GM21390 (cell line): Measurements from ENCODE around the gene NCDN.

Source experiments
- ATAC-seq: cut with Tn5 transposase; IDR thresholded peaks from one replicate; pipeline ENCODE4 v1.9.1; 2021; ENCODE audit not compliant: unreplicated experiment

The NCDN gene, protein sequence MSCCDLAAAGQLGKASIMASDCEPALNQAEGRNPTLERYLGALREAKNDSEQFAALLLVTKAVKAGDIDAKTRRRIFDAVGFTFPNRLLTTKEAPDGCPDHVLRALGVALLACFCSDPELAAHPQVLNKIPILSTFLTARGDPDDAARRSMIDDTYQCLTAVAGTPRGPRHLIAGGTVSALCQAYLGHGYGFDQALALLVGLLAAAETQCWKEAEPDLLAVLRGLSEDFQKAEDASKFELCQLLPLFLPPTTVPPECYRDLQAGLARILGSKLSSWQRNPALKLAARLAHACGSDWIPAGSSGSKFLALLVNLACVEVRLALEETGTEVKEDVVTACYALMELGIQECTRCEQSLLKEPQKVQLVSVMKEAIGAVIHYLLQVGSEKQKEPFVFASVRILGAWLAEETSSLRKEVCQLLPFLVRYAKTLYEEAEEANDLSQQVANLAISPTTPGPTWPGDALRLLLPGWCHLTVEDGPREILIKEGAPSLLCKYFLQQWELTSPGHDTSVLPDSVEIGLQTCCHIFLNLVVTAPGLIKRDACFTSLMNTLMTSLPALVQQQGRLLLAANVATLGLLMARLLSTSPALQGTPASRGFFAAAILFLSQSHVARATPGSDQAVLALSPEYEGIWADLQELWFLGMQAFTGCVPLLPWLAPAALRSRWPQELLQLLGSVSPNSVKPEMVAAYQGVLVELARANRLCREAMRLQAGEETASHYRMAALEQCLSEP

DNA sequence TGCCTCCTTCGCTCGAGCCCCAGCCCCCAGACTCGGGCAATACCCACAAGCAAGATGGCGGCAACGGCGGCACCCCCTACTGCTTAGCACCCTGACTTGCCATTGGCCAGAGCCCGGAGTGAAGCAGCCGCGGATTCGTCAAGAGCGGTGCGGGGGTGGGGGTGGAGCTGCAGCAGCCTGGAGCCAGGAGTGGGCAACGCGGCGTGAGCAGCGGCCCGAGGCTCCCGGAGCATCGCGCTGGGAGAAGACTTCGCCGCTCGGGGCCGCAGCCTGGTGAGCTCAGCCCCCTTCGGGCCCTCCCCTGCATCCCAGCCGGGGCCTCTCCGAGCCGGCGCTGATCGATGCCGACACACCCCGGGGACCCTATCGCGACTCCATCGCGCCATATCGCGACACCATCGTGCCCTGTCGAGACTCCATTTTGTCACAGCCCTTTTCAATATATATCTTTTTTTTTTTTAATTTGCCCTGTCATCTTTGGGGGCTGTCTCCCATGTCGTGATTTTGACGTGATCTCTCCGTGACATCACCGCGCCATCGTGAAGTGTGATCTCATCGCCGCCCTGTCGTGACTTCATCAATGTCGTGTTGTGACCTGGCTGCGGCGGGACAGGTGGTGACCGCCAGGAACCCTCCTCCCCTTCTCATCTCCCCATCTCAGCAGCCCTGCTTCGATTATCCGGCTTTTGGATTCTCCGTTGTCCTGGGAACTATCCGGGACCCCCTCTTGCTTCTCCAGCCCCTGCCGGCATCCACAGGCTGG lies at the start of gene NCDN:
Gene NCDN (plus strand): TSS at position 189 of the 763 bp plus-strand sequence. CDS start 392 bp downstream, at position 581.
- peak; percentile 86 for ATAC-seq

- no peak for ATAC-seq
These were observed 49.7 kb upstream of the NCDN start for GRCh38 chr1:35507947-35508346.

DNA sequence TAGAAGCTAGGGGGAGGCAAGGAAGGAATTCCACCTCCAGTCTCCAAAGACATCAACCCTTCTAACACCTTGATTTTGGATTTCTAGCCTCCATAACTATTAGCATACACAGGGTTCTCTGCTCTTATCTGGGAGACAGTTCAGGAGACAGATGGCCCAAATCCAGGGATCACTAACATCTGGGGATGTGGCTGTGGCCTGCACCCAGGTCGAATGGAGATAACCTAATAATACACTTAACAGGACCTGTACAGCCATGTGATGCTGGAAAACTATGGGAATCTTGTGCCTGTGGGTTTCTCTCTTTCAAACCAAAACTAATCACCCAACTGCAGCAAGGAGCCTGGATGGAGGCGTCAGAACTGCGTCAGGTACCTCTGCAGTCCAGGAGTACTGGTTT lies 48.0 kb upstream of the NCDN start:
- ATAC-seq = no peak

DNA sequence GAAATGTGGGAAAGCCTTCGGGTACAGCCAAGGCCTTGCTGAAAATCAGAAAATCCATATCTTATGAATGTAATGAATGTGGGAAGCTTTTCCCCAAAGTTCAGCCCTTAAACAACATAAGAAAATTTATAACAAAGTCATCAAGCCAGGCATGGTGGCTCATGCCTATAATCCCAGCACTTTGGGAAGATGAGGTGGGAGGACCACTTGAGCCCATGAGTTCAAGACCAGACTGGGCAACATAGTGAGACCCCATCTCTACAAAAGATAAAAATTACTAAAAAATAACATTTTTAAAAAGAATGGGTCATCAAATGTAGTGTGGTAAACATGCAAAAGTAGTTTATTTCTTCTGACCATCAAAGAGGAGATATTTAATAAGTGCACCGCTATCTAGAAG lies 46.3 kb upstream of the NCDN start:
- no peak for ATAC-seq

GRCh38 chr1:35518183-35518582 lies 39.4 kb upstream of the NCDN start:
- ATAC-seq = no peak

DNA sequence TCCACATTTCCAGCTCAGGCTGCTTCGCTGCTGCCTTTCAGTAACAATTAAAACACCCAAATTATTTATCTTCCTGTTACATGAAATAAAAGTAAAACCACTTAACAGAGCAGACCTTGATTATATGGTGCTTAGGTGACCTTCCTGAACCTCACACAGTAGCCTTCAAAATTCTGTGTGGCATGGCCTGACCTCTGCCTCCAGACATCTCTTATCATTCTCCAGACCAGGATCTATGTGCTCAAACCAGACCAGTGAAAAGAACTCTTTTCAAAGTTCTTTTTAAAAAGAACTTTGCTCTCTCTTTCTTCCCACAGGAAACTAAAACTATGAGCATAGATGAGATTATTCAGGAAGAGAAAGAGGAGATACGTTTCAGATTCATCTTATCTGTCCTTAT lies 38.2 kb upstream of the NCDN start:
- ATAC-seq = no peak

GRCh38 chr1:35524106-35524505 lies 33.5 kb upstream of the NCDN start:
- ATAC-seq = no peak

DNA sequence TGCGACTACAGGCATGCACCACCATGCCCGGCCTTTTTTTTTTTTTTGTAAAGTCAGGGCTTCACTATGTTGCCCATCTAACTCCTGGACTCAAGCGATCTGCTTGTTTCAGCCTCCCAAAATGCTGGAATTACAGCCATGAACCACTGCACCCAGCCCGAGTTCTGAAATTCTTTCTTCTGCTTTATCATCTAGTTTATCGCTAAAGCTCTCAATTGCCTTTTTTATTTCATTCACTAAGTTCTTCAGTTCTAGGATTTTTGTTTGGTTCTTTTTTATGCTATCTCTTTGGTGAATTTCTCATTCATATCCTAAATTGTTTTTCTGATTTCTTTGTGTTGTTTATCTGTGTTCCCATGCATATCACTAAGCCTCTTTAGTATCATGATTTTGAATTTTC lies 27.4 kb upstream of the NCDN start:
- ATAC-seq = no peak

DNA sequence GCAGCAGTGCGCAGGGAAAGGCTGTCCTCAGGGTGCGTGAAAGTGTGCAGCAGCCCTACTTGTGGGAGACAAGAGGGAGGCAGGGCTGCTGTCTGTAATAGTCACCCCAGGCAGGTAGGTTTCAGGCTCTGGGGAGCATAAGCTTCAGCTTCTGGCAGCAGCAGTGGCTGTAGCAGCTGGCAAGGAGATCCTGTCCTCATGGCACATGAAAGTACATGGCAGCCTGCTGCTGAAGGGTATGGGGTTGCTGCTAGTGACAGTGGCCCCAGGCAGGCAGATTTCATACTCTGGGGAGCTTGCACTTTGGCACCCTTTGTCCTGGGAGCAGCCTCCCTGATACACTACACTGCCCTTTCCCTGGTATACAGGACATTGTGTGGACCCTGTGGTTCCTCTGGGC lies 26.7 kb upstream of the NCDN start:
- ATAC-seq = no peak

DNA sequence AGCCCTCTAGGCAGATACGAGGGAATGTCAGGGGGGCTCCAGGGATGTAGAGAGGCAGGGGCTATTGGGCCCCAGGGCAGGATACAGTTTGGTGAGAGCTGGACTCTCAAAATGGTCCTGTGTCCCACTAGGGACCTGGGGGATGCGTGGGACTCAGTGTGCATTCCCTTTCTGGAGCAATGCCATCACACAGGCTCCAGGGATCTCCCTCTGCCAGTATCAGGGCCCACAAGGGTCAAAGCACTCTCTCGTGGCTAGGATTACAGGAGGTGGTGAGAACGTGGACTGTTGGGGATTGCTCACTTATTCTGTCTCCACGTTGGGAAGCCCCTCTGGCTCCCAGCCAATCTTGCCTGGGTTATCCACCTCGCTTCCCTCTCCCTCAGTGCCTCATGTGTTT lies 26.2 kb upstream of the NCDN start:
- ATAC-seq = no peak

DNA sequence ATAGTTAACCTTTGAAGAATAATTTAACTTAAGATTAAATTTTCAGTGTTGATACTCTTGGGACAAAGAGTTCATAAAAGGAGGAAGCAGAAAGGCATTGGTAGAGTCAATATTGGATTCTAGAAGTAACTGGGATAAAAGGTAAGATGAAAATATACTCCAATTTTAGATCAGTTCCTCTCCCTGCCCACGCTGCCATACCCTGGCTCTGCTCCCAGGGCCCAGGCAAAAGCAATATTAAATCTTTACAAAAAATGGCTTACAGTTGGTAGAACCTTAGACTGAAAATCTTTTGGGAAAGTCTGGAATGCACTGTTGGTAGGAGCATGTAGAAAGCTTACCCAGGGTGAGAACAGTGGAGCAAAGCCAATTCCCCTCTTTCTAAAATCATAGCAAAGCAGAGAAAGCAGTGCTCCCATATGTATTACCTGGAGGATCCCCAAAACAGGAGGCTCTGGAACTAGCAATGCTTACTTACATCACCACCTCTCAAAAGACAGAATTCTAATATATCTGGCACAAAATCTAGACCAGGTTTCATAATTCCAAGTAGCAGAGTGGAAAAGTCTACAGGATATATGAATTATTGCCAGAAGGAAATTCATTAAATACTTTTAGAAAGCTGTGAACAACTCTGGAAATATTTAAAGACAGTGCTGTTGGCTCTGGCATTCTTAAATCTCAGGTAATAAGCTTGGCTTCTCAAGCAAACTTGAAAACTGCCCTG lies 24.9 kb upstream of the NCDN start:
- no peak for ATAC-seq

GRCh38 chr1:35533586-35533985 lies 24.0 kb upstream of the NCDN start:
- ATAC-seq = no peak

- ATAC-seq = no peak
These were observed 22.4 kb upstream of the NCDN start for GRCh38 chr1:35535243-35535642.

DNA sequence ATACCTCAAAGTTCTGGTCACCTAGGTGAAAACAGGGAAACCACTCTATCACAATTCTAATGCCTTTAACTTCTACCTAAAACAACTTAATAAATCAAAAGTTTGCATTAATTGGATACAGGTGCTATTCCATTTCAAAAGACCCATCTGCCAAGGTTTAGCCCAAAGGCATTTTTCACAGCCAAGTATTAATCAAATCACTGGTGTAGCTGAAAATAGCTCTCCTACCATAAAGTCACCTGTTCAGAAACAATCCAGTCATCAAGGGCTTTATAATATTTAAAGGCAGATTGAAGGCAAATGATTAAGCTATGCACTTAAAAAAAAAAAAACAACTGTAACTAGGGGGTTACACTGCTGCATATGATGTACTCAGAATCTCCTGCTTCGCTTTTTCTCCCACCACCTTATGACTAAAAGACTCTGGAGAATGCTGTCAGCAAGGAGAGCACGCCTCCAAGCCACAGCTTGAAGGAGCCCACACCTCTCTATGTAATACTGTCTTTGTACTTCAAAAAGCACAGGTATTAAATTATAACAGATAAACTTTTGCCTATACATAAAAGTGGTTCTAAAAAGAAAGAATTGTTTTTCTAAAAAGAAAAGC lies 20.9 kb upstream of the NCDN start:
- no peak for ATAC-seq

GRCh38 chr1:35537806-35538205 lies 19.8 kb upstream of the NCDN start:
- no peak for ATAC-seq

DNA sequence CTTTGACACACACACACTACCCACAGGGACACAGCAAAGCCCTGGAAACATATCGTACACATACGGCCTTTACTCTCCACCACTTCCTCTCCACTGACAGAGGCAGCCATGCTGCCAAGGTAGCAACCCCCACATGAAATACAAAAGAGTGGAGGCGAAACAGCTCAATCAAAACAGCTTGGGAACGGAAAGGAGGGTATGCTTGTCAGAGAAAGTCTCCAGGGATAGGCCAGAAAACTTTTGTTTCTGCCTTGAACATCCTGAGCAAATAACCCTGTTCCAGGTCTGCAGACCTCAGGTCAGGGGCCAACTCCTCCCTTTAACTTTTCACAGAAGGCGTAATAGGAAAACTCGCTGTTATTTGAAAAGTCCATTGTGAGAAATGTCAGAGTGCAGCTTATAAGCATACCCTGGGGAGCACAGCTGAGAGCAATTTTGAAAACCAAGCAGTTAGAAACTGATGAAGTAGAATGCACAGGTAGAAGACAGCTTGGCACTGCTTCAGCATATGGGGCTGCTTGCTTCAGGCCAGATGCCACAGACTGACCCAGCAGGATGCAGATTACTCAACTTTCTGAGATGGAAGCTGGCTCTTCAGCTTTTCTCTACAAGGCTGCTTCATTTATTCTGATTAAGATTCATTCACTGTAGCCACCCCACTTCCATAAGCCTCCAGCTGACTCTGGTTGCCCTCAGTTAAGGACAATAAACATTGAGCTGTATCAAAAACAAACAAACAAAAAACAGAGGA lies 18.4 kb upstream of the NCDN start:
- peak; percentile 53 for ATAC-seq

DNA sequence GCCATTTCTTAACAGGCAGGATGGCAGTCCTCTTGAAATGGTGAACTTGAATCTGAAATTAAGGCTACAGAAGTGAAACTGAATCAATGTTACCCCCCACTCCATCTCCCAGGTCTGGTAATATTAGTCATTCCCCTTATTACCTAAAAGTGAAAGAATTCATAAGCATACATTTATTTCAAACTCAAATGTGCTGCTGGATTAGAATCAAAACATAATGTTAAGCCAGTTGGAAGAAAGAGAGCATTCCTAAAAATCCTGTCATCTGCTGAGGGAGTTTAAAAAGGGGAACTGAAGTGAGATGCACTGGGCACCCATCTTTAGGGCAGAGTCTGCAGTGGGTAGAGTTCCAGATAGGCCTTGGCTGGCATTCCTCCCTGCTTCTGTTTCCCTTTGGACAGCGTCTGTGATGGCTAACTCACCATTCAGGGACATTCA lies 17.8 kb upstream of the NCDN start:
- peak; percentile 45 for ATAC-seq

GRCh38 chr1:35544976-35545375 lies 12.6 kb upstream of the NCDN start:
- no peak for ATAC-seq

DNA sequence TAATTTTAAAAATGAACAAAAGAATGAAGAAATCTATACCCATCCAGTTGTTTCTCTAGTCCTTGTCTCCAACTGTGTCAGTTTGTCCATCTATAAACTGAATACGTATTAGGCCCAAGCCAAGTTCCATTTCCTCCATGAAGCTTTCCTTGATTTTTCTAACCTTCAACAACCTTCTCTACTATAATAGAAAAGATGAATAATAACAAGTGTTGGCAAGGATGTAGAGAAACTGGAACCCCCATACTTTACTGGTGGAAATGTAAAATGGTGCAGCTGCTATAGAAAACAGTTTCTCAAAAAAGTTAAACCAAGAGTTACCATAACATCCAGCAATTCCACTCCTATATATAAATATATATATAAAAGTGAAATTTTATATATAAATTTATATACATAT lies 11.0 kb upstream of the NCDN start:
- no peak for ATAC-seq

GRCh38 chr1:35553851-35554250 lies 3.7 kb upstream of the NCDN start:
- no peak for ATAC-seq
